SK-N-MC (cell line): Measurements from ENCODE around the gene GLRX5.

Source experiments
- DNase-seq: peaks from one replicate; pipeline ENCODE4 v3.0.0-alpha.2; 2011; ENCODE audit warnings: low read depth, low spot score
- H3K27ac ChIP-seq: fragments of 200-600 bp; sonication (generic); 2 replicates; pipeline ENCODE4 v1.5.1; 2016; ENCODE audit warnings: mixed run types
- H3K36me3 ChIP-seq: fragments of 200-600 bp; sonication (generic); 2 replicates; pipeline ENCODE4 v1.6.1; 2017; ENCODE audit warnings: antibody characterized with exemption, low read length, mixed read lengths; ENCODE audit not compliant: insufficient read depth
- H3K4me3 ChIP-seq: fragments of 200-600 bp; sonication (generic); 2 replicates; pipeline ENCODE4 v1.5.1; 2016
- H3K9ac ChIP-seq: fragments of 200-600 bp; sonication (generic); 2 replicates; pipeline ENCODE4 v1.8.0; 2017; ENCODE audit warnings: mixed run types, mixed read lengths; ENCODE audit not compliant: insufficient read length
- H3K9me3 ChIP-seq: fragments of 200-600 bp; sonication (generic); 2 replicates; pipeline ENCODE4 v1.6.1; 2017; ENCODE audit warnings: low read depth, mild to moderate bottlenecking, antibody characterized with exemption, low read length, moderate library complexity, mixed read lengths
- EZH2 ChIP-seq: fragments of 200-600 bp; sonication (generic); IDR thresholded peaks from one replicate; pipeline ENCODE4 v1.6.1; 2017; ENCODE audit warnings: antibody characterized with exemption
- FOXP2 ChIP-seq: optimal IDR thresholded peaks from 2 replicates; pipeline ENCODE3; 2011; ENCODE audit warnings: mild to moderate bottlenecking, moderate library complexity; ENCODE audit not compliant: insufficient read depth; ENCODE audit errors: extremely low read length, control extremely low read depth
- POLR2AphosphoS5 ChIP-seq: IDR thresholded peaks from 2 replicates; pipeline ENCODE4 v1.6.1; 2012; ENCODE audit warnings: mild to moderate bottlenecking, low read depth, low read length, borderline replicate concordance

Gene GLRX5

DNA sequence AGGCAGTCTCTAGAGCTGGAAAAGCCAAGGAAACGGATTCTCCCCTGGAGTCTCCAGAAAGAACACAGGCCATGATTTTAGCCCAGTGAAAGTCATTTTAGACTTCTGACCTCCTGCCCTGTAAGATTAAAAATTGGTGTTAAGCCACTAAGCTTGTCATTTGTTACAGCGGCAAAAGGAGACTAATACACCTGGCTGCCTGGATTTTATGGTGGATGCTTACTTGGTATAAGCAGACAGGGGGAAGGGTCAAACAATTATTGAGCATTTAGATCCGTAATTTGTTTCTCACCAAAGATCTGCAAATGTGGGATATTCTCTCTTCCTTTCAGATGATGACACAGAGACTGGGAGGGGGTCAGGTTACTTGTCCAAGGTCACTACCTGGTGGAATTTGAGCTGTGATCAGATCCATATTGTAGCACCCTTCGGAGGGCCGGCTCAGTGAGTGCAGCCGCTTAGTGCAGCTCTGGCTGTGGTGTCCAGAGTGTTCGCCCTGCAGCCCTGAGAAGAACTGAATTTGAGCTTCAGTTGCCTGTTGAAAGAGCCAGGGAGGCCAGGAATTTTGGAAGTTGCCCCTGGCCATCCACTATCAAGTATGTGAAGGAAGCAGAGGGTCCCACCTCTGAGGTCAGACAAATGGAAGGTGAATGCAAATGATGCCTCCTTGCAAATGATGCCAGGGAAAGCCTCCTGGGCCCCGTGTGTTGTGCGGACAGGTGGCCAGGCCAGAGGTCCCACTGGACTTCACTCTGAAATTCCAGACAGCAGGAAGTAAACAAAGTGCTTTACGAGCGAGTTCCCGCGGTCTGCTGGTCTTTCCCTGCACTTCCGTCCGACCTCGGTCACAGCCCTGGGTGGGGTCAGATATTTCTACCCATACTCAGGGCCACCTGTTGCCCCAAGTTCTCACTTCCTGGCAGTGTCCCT is 15.1 kb downstream of the GLRX5 start:
- TF ChIP-seq FOXP2 = no peak
- TF ChIP-seq POLR2AphosphoS5 = no peak
- TF ChIP-seq EZH2 = no peak

GRCh38 chr14:95551435-95551834 is 16.6 kb downstream of the GLRX5 start:
- no peak for TF ChIP-seq FOXP2
- no peak for TF ChIP-seq POLR2AphosphoS5
- no peak for TF ChIP-seq EZH2
- Histone ChIP-seq H3K27ac (no peak overlapping the region), H3K9me3 (no peaks in the 10 kb centered on the region), H3K4me3 (no peak overlapping the region), H3K36me3 (no peaks in the 10 kb centered on the region; the same call in 1 of the 2 replicates), H3K9ac (no peak overlapping the region)
- DNase-seq = no peak

More for the DNA sequence above, 15.1 kb downstream of the GLRX5 start:
- no peak for DNase-seq
- Histone ChIP-seq H3K9ac (no peak overlapping the region), H3K4me3 (no peak overlapping the region), H3K27ac (no peak overlapping the region), H3K9me3 (no peaks in the 10 kb centered on the region), H3K36me3 (peaks cover 8% of the 10 kb centered on the region; the same call in 1 of the 2 replicates)

DNA sequence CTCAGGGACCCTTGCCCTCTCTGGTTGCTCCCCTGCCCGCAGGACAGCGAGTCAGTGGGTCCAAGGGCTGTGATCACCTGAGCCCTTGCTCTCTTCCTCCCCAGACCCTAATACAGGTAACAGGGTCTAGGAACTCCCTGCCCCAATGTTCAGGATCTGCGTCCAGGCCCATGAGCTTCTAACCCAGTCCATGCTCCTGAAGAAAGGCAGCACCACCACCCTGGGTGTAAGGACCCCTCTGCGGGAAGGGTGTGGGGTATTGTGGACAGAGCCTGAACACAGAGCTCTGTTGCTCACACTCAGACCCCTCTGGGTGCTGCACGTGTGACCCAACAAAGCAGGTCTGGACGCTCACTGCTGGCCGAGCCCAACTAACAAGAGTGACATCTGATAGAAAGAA is 18.3 kb downstream of the GLRX5 start:
- Histone ChIP-seq H3K4me3 (no peak overlapping the region), H3K9ac (no peak overlapping the region), H3K9me3 (no peaks in the 10 kb centered on the region), H3K36me3 (no peaks in the 10 kb centered on the region), H3K27ac (no peak overlapping the region)
- no peak for TF ChIP-seq EZH2
- TF ChIP-seq POLR2AphosphoS5 = no peak
- TF ChIP-seq FOXP2 = no peak
- DNase-seq = no peak

DNA sequence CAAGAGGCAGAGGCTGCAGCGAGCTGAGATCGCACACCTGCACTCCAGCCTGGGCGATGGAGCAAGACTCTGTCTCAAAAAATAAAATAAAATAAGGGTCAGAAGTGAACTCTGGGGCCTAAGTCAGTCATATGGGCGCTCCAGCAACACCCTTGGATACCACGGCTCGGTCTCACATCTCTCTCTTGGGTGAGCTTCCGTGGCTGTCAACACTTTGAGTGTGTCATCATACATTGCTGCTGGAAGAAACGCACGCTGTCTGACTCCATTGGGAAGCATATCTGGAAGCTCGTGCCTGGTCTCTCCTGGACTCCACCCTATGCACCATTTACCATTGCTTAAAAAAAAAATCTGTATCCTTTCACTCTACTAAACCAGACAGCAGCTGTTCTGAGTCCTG is 20.2 kb downstream of the GLRX5 start:
- Histone ChIP-seq H3K36me3 (no peaks in the 10 kb centered on the region), H3K27ac (no peak overlapping the region), H3K9me3 (no peaks in the 10 kb centered on the region), H3K4me3 (no peak overlapping the region), H3K9ac (no peak overlapping the region)
- no peak for DNase-seq
- no peak for TF ChIP-seq EZH2

- TF ChIP-seq FOXP2 (no peak), EZH2 (no peak), POLR2AphosphoS5 (no peak)
- no peak overlapping the region for H3K27ac ChIP-seq
- no peak for DNase-seq
- no peak overlapping the region for H3K9ac ChIP-seq
- no peaks in the 10 kb centered on the region for H3K36me3 ChIP-seq
- H3K4me3 ChIP-seq = no peak overlapping the region
- no peaks in the 10 kb centered on the region for H3K9me3 ChIP-seq
Measured at GRCh38 chr14:95557291-95557690, 22.4 kb downstream of the GLRX5 start.

GRCh38 chr14:95557832-95558231 is 23.0 kb downstream of the GLRX5 start:
- Histone ChIP-seq H3K9me3 (no peaks in the 10 kb centered on the region), H3K36me3 (no peaks in the 10 kb centered on the region), H3K9ac (no peak overlapping the region), H3K27ac (no peak overlapping the region), H3K4me3 (no peak overlapping the region)
- no peak for TF ChIP-seq FOXP2
- TF ChIP-seq POLR2AphosphoS5 = no peak
- no peak for TF ChIP-seq EZH2
- DNase-seq = no peak

DNA sequence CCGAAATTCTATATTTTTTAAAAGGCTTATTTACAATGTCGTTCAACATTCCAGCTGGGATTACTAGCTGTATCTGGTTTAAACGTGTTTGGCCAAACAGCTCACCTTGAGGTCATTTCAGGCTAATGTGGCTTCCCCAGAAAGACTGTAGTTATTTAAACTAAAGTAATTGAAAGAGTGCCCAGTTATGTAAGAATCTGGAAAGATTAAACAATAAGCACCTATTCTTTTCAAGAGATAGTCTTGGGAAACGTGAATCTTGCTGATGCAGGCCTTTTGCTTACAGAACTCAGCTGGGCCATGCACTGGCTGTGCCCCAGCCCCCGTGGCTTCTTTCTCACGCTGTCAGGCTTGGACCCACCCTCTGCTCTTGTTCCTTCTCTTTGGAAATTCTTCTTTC is 24.4 kb downstream of the GLRX5 start:
- Histone ChIP-seq H3K36me3 (no peaks in the 10 kb centered on the region), H3K27ac (no peak overlapping the region), H3K4me3 (no peak overlapping the region), H3K9me3 (no peaks in the 10 kb centered on the region), H3K9ac (no peak overlapping the region)
- DNase-seq = no peak
- TF ChIP-seq POLR2AphosphoS5 = no peak
- no peak for TF ChIP-seq FOXP2
- TF ChIP-seq EZH2 = no peak

- Histone ChIP-seq H3K9ac (no peak overlapping the region), H3K36me3 (no peaks in the 10 kb centered on the region), H3K27ac (no peak overlapping the region), H3K4me3 (no peak overlapping the region), H3K9me3 (no peaks in the 10 kb centered on the region)
- DNase-seq = peak; percentile 63
- TF ChIP-seq FOXP2 = no peak
Measured at GRCh38 chr14:95561001-95561412, 26.2 kb downstream of the GLRX5 start.
